ENCODE data around the gene ALK. TPM values are rescaled to one million over a fixed set of nuclear protein-coding genes. Genes with fewer than 3 reads are reported as not detected.

The ALK gene
- total RNA-seq, 1 donor from 2014 or later = 2.0 TPM

- no peak for FAIRE-seq
- no peak for DNase-seq (ENCODE audit: low spot score in 2 of 2)
These were observed 192.0 kb downstream of the ALK start for GRCh38 chr2:29729401-29729800.

GRCh38 chr2:29726976-29727375, 194.4 kb downstream of the ALK start:
- FAIRE-seq (no peak), DNase-seq (ENCODE audit: low spot score in 2 of 2) (no peak)

GRCh38 chr2:29725610-29726009, 195.8 kb downstream of the ALK start:
- no peak for FAIRE-seq

GRCh38 chr2:29724282-29724681, 197.1 kb downstream of the ALK start:
- DNase-seq (ENCODE audit: low spot score in 2 of 2) (no peak), FAIRE-seq (no peak)

More at GRCh38 chr2:29725610-29726009, 195.8 kb downstream of the ALK start:
- DNase-seq (ENCODE audit: low spot score in 2 of 2) = no peak

- FAIRE-seq = no peak
These were observed 198.0 kb downstream of the ALK start for GRCh38 chr2:29723255-29724001.

GRCh38 chr2:29719639-29720038, 201.7 kb downstream of the ALK start:
- DNase-seq (ENCODE audit: low spot score in 2 of 2) = no peak
- no peak for FAIRE-seq

More at GRCh38 chr2:29723255-29724001, 198.0 kb downstream of the ALK start:
- DNase-seq (ENCODE audit: low spot score in 2 of 2) = no peak

GRCh38 chr2:29718076-29718686, 203.2 kb downstream of the ALK start:
- DNase-seq (ENCODE audit: low spot score in 2 of 2) = no peak

GRCh38 chr2:29715655-29716054, 205.7 kb downstream of the ALK start:
- FAIRE-seq = no peak
- DNase-seq (ENCODE audit: low spot score in 2 of 2) = no peak

More at GRCh38 chr2:29718076-29718686, 203.2 kb downstream of the ALK start:
- FAIRE-seq = no peak

- FAIRE-seq (no peak), DNase-seq (ENCODE audit: low spot score in 2 of 2) (no peak)
These were observed 207.1 kb downstream of the ALK start for GRCh38 chr2:29714333-29714732.

- no peak for FAIRE-seq
- no peak for DNase-seq (ENCODE audit: low spot score in 2 of 2)
These were observed 215.1 kb downstream of the ALK start for GRCh38 chr2:29706171-29706720.

- FAIRE-seq (no peak), DNase-seq (ENCODE audit: low spot score in 2 of 2) (no peak)
These were observed 215.8 kb downstream of the ALK start for GRCh38 chr2:29705616-29706015.

GRCh38 chr2:29703336-29703735, 218.1 kb downstream of the ALK start:
- DNase-seq (ENCODE audit: low spot score in 2 of 2) (no peak), FAIRE-seq (no peak)

GRCh38 chr2:29702276-29702675, 219.1 kb downstream of the ALK start:
- no peak for FAIRE-seq
- DNase-seq (ENCODE audit: low spot score in 2 of 2) = no peak

- no peak for DNase-seq (ENCODE audit: low spot score in 2 of 2)
- no peak for FAIRE-seq
These were observed 220.8 kb downstream of the ALK start for GRCh38 chr2:29700560-29700959.

- DNase-seq (ENCODE audit: low spot score in 2 of 2) (no peak), FAIRE-seq (no peak)
These were observed 222.3 kb downstream of the ALK start for GRCh38 chr2:29699045-29699444.

GRCh38 chr2:29698216-29698615, 223.2 kb downstream of the ALK start:
- DNase-seq (ENCODE audit: low spot score in 2 of 2) (no peak), FAIRE-seq (no peak)

GRCh38 chr2:29697715-29698114, 223.7 kb downstream of the ALK start:
- no peak for FAIRE-seq

GRCh38 chr2:29697181-29697580, 224.2 kb downstream of the ALK start:
- FAIRE-seq = no peak

More at GRCh38 chr2:29697715-29698114, 223.7 kb downstream of the ALK start:
- DNase-seq (ENCODE audit: low spot score in 2 of 2) = no peak

GRCh38 chr2:29694741-29695140, 226.6 kb downstream of the ALK start:
- no peak for FAIRE-seq

More at GRCh38 chr2:29697181-29697580, 224.2 kb downstream of the ALK start:
- DNase-seq (ENCODE audit: low spot score in 2 of 2) = no peak

GRCh38 chr2:29691391-29691950, 229.9 kb downstream of the ALK start:
- no peak for FAIRE-seq
- no peak for DNase-seq (ENCODE audit: low spot score in 2 of 2)

More at GRCh38 chr2:29694741-29695140, 226.6 kb downstream of the ALK start:
- no peak for DNase-seq (ENCODE audit: low spot score in 2 of 2)

GRCh38 chr2:29689666-29690065, 231.7 kb downstream of the ALK start:
- DNase-seq (ENCODE audit: low spot score in 2 of 2) (no peak), FAIRE-seq (no peak)
